HG03097 (cell line): ENCODE data around the gene SLC9B1.
"Not testable (repeated sequence)": the region's sequence is repeated elsewhere in the genome, so short reads cannot be mapped to it uniquely, and the experiment has no call there.

Experiments
- ATAC-seq: cut with Tn5 transposase; IDR thresholded peaks from one replicate; pipeline ENCODE4 v1.9.1; 2021; ENCODE audit not compliant: unreplicated experiment, low FRiP score

The SLC9B1 gene

DNA sequence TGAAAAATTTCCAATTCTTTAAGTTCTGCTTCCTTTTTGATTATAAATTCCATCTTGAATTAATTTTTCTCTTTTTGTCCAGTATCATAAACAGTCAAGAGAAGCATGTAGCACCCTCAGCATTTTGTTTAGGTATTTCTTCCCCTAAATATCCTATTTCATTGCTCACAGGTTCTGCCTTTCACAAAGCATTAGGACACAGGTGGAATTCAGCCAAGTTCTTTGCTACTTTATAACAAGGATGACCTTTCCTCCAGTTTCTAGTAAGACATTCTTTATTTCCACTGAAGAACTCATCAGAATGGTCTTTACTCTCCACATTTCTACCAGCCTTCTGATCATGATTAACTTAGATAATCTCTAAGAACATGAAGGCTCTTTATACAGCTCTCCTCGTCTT is 7.4 kb downstream of the SLC9B1 start:
- no peak for ATAC-seq

GRCh38 chr4:103011378-103012025 is 8.0 kb downstream of the SLC9B1 start:
- no peak for ATAC-seq

DNA sequence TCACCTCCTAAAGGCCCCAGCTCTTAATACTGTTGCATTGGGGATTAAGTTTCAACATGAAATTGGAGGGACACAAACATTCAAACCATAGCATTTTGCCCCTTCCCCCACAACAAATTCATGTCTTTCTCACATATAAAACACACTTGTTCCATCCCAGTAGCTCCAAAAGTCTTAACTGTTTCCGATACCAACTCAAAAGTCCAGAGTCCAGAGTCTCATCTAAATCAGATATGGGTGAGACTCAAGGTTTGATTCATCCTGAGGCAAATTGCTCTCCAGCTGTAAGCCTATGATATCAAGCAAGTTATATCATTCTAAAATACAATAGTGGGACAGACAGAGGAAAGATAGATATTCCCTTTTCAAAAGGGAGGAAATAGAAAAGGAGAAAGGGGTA is 8.7 kb downstream of the SLC9B1 start:
- ATAC-seq, result no peak

GRCh38 chr4:103008875-103009729 is 10.4 kb downstream of the SLC9B1 start:
- ATAC-seq, result no peak

GRCh38 chr4:103002551-103002950 is 17.0 kb downstream of the SLC9B1 start:
- no peak for ATAC-seq

DNA sequence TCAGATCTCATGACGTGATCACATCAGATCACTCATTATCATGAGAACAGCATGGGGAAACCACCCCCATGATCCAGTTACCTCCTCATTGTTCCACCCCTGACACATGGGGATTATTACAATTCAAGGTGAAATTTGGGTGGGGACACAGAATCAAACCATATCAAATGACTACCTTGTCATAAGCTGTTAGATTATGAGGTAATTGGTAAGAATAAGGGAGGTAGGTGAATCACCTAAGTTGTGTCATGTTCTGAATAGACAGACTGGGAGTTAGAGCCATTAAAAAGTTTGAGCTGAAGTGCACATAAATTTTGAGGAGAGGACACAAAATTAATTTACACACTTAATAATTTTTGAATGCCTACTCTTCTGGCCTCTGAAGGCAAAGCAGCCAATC is 24.7 kb downstream of the SLC9B1 start:
- ATAC-seq, result no peak

DNA sequence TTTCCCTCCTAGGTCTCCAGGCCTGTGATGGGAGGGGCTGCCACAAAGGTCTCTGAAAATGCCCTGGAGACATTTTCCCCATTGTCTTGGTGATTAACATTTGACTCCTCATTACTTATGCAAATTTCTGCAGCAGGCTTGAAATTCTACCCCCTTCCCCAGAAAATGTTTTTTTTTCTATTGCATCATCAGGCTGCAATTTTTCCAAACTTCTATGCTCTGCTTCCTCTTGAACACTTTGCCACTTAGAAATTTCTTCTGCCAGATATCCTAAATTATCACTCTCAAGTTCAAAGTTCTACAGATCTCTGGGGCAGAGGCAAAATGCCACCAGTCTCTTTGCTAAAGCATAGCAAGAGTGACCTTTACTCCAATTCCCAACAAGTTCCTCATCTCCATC is 25.5 kb downstream of the SLC9B1 start:
- not testable (repeated sequence) for ATAC-seq

GRCh38 chr4:102988429-102989020 is 31.0 kb downstream of the SLC9B1 start:
- no peak for ATAC-seq

DNA sequence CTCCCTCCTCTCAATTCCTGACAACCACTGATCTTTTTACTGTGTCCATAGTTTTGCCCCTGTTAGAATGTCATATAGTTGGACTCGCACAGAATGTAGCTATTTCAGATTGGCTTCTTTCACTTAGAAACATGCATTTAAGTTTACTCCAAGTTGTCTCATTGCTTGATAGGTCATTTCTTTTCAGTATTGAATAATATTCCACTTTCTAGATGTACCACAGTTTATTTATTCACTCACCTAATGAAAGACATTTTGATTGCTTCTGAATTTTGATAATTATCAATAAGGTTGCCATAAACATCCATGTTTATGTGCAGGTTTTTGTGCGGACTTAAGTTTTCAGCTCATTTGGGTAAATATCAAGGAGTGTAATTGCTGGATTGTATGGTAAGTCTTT is 38.5 kb downstream of the SLC9B1 start:
- ATAC-seq, result no peak

DNA sequence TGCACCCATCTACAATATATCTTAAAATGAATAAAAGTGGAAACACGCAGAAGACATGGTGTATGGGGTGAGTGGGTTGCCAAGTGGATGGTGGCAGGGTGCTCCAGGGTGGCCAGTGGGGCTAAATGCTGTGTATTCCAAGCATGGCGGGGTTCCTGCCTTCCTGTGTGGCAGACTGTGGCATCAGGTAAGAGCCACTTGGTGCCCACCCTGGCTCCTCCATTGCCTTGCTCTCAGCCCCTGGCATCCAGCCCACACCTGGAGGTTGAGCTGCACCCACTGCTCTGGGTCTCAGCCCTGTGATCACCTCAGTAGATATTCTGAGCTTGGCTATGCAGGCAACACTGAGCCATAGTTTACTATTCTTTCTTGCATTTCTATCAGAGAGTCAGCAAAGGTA is 57.7 kb downstream of the SLC9B1 start:
- ATAC-seq, result not testable (repeated sequence)

DNA sequence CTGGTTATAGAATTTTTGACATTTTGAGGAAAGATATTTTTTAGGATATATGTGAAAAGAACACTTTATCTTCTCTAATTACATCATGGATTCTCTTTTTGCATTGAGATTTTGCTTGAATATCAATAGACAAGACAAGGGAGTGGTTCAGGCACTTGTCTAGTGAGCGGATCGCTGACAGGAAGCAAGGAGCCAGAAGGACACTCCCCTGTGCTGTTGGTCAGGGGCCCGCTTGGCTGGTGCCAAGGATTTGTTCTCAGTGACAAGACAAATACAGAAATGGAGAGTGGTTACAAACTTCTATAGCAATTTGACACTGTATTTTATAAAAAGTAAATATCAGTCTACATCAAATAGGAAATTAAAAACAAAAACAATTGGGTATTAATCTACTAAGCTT is 60.0 kb downstream of the SLC9B1 start:
- no peak for ATAC-seq

GRCh38 chr4:102945066-102945465 is 74.4 kb downstream of the SLC9B1 start:
- ATAC-seq, result no peak

DNA sequence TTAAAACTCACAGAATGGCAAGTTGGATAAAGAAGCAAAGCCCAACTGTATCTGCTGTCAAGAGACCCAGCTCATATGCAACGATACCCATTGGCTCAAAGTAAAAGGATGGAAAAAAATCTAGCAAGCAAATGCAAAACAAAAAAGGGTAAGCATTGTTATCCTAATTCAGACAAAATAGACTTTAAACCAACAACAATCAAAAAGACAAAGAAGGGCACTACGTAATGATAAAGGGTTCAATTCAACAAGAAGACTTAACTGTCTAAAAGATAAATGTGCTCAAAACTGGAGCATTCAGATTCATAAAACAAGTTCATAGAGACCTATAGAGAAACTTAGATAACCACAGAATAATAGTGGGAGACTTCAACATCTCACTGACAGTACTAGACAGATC is 81.4 kb downstream of the SLC9B1 start:
- not testable (repeated sequence) for ATAC-seq

DNA sequence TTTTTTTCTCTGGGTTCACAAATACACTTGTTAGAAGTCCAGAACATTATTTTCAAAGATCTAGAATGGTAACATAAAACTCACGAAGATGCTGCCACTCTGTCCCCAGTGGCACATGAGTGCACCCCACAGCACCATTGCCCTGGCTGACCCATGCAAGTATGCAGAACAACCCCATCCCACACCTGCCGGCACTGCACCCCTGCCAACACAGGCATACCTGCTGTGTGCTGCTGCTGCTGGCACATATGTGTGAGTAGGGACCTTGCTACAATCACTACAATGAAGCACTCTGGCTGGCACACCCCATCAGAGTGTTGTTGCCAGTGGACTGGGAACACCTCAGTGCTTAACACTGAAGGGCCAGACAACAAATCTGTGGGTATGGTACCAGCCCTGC is 83.8 kb downstream of the SLC9B1 start:
- ATAC-seq, result no peak

DNA sequence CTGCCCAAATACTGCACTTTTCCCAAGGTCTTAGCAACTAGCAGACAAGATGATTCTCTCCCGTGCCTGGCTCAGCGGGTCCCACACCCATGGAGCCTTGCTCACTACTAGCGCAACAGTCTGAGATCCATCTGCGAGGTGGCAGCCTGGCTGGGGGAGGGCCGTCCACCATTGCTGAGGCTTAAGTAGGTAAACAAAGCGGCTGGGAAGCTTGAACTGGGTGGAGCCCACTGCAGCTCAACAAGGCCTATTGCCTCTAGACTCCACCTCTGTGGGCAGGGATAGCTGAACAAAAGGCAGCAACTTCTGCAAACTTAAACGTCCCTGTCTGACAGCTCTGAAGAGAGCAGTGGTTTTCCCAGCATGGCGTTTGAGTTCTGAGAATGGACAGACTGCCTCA is 99.8 kb downstream of the SLC9B1 start:
- not testable (repeated sequence) for ATAC-seq

GRCh38 chr4:102918859-102919258 is 100.6 kb downstream of the SLC9B1 start:
- no peak for ATAC-seq

DNA sequence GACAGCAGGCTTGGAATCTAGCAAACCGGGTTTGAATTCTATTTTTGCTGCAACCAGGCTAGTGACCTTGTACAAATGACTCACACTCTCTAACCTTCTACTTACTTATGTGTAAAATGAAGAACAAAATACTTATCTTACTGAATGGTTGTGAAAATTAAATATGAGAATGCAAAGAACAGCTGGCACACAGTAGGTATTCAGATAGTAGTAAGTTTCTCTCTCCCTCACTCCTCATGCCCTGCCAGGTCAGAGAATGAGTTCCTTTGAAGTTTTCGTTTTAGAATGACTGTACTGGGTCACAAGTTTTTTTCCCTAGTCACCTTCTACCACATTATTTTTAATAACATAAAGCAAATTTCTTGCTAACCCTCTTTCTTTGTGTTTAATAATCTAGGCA is 117.7 kb downstream of the SLC9B1 start:
- no peak for ATAC-seq

GRCh38 chr4:102897610-102898009 is 121.9 kb downstream of the SLC9B1 start:
- not testable (repeated sequence) for ATAC-seq

- ATAC-seq, result not testable (repeated sequence)
These were observed 123.0 kb downstream of the SLC9B1 start for GRCh38 chr4:102896547-102896946.

- not testable (repeated sequence) for ATAC-seq
These were observed 129.6 kb downstream of the SLC9B1 start for GRCh38 chr4:102889866-102890265.

DNA sequence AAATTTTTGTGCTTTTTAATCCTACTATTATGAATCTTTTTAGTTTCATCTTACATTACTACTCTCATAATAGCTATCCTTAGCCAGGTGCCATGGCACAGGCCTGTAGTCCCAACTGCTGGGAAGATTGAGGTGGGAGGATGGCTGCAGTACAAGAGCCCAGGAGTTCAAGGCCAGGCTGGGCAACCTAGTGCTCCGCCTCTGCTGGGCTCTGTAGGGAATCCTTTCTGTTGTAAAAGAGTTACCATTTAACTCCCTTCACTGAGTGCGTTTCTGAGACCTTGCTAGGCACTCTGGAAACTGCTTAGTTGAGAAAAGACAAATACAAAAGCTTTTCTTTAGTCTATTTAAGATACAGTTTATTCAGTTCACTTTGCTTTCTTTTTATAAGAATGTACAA is 130.9 kb downstream of the SLC9B1 start:
- not testable (repeated sequence) for ATAC-seq

GRCh38 chr4:102883278-102883677 is 136.2 kb downstream of the SLC9B1 start:
- no peak for ATAC-seq
